NCI-H446 treated with DMSO at 0.1 percent for 48 hours (cell line): ENCODE data around the gene HBD.
"Not testable (repeated sequence)": the region's sequence is repeated elsewhere in the genome, so short reads cannot be mapped to it uniquely, and the experiment has no call there.

Experiments used
- DNase-seq: peaks from one replicate; lab custom pipeline; 2025; lab: John Stamatoyannopoulos, UW

The HBD gene

GRCh38 chr11:5234381-5234834 lies at the start of gene HBD:
TSS of gene HBD (minus strand) at chr11:5234483. CDS start at chr11:5234433, 50 bp downstream.
- DNase-seq: no peak

DNA sequence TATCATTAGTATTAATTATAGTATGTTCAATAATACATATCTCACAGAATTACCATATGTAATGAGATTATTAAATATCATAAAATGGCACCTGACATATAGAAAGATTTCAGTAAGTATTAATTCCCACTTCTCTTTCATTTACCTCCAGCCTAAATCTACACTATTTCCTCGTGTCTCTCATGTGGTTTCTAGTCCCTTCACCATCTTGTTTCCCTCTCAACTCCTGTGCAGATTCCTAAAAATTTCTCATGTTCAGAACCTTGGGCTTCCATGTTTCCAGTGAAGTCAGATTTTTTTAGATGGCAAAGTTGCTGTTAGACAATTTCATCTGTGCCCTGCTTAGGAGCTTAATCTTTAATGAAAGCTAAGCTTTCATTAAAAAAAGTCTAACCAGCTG lies 49.6 kb upstream of the HBD start:
- no peak for DNase-seq

DNA sequence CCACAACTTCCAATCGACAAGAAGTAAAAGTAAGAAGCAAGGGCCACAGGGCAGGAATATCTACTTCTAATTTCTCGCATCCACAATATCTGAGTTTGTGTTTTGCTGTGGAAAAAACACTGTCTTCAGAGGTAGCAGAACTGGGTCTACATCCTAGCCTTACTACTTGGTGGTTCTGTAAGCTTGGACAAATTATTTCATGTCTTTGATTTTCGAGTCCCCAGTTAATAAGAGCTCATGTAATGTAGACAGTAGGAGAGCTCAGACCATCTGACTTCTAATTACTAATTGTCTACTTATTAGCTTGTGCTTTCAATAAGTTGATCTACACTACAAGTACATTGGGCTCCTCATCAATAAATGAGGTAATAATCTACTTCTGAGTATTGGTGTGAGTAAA lies 48.8 kb upstream of the HBD start:
- DNase-seq: no peak

- DNase-seq: no peak
These were observed 48.3 kb upstream of the HBD start for GRCh38 chr11:5282628-5283027.

DNA sequence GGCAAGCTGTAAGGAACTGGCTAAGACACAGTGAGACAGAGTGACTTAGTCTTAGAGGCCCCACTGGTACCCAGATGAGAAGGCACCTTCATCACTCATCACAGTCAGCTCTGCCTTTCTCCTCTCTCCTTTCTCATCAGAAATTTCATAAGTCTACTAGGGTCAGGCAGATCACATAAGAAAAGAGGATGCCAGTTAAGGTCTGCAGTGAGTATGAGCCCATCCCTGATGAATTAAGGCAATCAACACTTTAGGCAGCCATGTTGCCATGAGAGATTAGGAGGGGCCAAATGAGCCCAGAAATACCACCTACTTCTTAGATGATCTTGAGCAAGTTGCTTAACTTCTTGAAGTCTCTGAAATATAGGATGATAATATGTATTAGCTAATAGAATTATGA lies 47.3 kb upstream of the HBD start:
- no peak for DNase-seq

DNA sequence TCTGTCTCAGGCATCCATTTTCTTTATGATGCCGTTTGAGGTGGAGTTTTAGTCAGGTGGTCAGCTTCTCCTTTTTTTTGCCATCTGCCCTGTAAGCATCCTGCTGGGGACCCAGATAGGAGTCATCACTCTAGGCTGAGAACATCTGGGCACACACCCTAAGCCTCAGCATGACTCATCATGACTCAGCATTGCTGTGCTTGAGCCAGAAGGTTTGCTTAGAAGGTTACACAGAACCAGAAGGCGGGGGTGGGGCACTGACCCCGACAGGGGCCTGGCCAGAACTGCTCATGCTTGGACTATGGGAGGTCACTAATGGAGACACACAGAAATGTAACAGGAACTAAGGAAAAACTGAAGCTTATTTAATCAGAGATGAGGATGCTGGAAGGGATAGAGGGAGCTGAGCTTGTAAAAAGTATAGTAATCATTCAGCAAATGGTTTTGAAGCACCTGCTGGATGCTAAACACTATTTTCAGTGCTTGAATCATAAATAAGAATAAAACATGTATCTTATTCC lies 46.4 kb upstream of the HBD start:
- DNase-seq: no peak

DNA sequence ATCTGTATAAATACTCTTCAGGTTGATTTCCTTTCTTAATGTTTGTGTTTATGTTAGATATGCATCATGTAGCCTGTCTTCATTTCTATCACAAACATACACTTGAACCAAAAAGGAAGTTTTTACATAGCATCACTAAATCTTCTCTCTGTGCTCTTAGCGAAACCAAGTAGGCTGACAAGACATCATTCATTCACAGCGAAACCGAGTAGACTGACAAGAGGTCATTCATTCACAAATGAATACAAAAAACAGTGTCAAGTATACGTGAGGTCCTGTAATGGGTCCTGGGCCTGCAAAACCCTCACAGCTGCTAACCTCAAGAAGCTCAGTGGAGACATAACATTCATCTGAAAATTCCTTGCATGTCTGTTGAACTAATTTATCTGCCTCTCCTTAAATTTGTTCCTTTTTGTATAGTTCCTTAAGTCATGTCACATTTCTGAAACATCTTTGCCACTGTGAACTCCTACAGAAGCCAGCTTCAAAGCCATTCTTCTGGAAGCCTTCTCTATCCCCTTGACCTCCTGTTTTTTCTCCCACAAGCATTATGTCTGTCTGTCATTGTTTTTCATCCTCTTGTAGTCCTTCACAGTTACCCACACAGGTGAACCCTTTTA lies 45.3 kb upstream of the HBD start:
- DNase-seq: no peak

GRCh38 chr11:5277807-5278382 lies 43.6 kb upstream of the HBD start:
- no peak for DNase-seq

DNA sequence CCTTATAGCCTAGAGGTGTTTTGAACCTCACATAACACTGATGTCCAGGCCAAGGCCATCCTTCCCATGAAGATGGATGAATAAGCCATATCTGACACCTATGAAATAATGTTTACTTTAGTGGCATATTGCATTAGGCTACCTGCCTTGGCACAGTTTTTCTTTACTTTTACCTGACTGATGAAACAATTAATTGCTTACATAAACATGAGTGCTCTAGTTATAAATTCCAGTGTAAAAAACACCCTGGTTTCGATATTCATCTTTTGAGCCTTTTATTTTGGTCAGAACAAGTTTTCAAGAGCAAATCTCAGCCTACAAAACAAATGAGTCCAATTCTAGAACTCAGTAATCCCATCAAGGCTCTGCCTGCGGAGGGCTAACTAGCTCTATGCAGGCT lies 42.4 kb upstream of the HBD start:
- DNase-seq: no peak

DNA sequence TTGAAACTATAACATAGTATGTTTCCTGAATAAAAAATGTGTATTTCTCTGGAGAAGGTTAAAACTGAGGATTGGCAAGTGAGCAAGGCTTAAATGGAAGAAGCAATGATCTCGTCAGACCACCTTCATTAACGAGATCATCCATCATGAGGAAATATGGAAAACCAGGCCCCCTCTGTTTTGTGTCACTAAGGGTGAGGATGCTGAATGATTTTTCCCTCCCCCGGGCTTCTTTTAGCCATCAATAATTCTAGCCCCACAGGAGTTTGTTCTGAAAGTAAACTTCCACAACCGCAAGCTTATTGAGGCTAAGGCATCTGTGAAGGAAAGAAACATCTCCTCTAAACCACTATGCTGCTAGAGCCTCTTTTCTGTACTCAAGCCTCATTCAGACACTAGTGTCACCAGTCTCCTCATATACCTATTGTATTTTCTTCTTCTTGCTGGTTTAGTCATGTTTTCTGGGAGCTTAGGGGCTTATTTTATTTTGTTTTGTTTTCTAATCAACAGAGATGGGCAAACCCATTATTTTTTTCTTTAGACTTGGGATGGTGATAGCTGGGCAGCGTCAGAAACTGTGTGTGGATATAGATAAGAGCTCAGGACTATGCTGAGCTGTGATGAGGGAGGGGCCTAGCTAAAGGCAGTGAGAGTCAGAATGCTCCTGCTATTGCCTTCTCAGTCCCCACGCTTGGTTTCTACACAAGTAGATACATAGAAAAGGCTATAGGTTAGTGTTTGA lies 41.3 kb upstream of the HBD start:
- DNase-seq: no peak

- DNase-seq: no peak
These were observed 40.1 kb upstream of the HBD start for GRCh38 chr11:5274395-5274794.

GRCh38 chr11:5272395-5273017 lies 38.2 kb upstream of the HBD start:
- no peak for DNase-seq

GRCh38 chr11:5269715-5270147 lies 35.4 kb upstream of the HBD start, which contains the start of gene HBE1:
TSS of gene HBE1 (minus strand) at chr11:5269945. CDS start at chr11:5269890, 55 bp downstream.
- DNase-seq: no peak

DNA sequence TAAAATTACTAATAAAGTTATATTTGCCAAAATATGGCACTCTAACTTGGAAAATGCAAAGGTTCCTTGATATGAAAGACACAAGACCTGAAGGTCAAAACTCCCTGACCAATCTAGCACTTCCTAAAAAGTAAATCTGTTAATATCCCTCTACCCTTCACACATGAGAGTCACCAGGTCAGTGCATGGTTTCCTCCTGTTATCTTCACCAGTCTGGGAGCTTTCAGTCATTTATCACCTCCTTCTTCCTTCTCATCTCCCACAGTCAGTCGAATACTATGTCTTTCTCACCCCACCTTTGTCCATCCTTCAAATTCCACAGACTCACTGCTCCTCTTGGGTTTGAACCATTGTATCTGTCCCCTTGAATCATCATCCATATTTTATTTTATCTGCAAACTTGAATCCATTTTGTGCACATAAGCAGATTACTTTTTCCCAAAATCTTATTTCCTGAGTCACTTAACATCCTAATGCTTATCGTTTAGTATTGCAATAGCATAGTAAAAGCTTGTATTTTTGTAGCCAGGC lies 32.8 kb upstream of the HBD start:
- DNase-seq: no peak

- DNase-seq: no peak
These were observed 32.3 kb upstream of the HBD start for GRCh38 chr11:5266609-5267008.

- DNase-seq: no peak
These were observed 31.5 kb upstream of the HBD start for GRCh38 chr11:5265832-5266231.

- no peak for DNase-seq
These were observed 24.4 kb upstream of the HBD start for GRCh38 chr11:5258543-5259262.

DNA sequence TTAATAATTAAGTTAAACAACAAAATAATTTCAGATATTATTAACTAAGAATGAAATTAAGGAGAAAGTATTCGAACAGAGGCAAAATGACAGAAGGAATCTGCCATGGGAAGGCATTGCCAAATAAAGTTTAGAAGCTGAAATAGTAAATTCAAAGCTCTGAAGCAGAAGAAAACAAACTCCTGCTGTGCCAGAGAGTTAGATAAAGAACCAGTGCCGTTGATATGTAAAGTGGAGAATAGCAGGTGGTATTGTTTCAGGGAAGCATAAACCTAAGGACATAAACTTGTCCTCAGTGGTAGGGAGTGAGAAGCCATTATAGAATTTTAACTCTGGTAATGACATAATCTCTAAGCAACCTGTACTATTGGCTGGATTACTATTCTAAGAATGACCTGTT lies 23.0 kb upstream of the HBD start:
- DNase-seq: no peak

DNA sequence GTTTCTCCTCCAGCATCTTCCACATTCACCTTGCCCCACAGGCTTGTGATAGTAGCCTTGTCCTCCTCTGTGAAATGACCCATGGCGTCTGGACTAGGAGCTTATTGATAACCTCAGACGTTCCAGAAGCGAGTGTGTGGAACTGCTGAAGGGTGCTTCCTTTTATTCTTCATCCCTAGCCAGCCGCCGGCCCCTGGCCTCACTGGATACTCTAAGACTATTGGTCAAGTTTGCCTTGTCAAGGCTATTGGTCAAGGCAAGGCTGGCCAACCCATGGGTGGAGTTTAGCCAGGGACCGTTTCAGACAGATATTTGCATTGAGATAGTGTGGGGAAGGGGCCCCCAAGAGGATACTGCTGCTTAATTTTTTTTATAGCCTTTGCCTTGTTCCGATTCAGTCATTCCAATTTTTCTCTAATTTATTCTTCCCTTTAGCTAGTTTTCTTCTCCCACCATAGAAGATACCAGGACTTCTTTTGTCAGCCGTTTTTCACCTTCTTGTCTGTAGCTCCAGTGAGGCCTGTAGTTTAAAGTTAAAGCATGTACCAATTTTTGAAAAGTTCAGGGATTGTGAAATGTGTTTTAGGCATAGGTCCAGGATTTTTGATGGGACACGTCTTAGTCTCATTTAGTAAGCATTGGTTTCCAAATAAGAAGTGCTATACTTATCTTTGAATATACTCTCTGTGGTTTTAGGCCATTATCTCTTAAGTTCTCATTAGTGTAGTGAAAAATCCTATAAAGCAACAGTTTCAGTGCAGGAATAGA lies 20.5 kb upstream of the HBD start, which contains the start of gene HBG2:
Gene HBG2, minus strand, starts transcription at position 136 of the 768 bp plus-strand sequence. Its CDS starts 53 bp downstream, at position 83.
- DNase-seq: not testable (repeated sequence)

DNA sequence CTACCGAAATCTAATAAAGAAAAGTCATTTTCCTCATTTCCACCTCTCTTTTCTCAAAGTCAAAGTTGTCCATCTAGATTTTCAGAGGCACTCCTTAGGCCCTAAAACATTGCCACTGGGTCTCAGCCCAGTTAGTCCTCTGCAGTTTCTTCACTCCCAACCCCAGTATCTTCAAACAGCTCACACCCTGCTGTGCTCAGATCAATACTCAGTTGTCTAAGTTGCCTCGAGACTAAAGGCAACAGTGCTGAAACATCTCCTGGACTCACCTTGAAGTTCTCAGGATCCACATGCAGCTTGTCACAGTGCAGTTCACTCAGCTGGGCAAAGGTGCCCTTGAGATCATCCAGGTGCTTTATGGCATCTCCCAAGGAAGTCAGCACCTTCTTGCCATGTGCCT lies 19.7 kb upstream of the HBD start:
- DNase-seq: not testable (repeated sequence)

GRCh38 chr11:5253440-5253839 lies 19.2 kb upstream of the HBD start:
- DNase-seq: not testable (repeated sequence)
